Islet precursor cell (in vitro differentiated cells): ENCODE measurements around the gene TMEM97.

Experiments used
- DNase-seq: peaks from one replicate; pipeline ENCODE4 v3.0.0-alpha.2; 2018

TMEM97 gene

GRCh38 chr17:28367641-28368305 is 48.8 kb downstream of the TMEM97 start:
- peak; percentile 50 for DNase-seq

- DNase-seq, result peak; percentile 54
Measured at GRCh38 chr17:28368306-28368831, 49.4 kb downstream of the TMEM97 start.

- DNase-seq, result peak; percentile 52
Measured at GRCh38 chr17:28368915-28369683, 50.1 kb downstream of the TMEM97 start.

- no peak for DNase-seq
Measured at GRCh38 chr17:28369684-28370034, 50.7 kb downstream of the TMEM97 start.

- peak; percentile 98 for DNase-seq
Measured at GRCh38 chr17:28370035-28370743, 51.2 kb downstream of the TMEM97 start, which contains the start of gene VTN. TSS of gene VTN (minus strand) at chr17:28370307. CDS start at chr17:28370203, 104 bp downstream.

GRCh38 chr17:28370744-28371103 is 51.7 kb downstream of the TMEM97 start:
- DNase-seq, result no peak

- peak; percentile 99 for DNase-seq
Measured at GRCh38 chr17:28371245-28372202, 52.5 kb downstream of the TMEM97 start, which contains the start of gene SARM1. TSS of gene SARM1 (plus strand) at chr17:28371694. CDS start at chr17:28372033, 339 bp downstream.

GRCh38 chr17:28372203-28372944 is 53.4 kb downstream of the TMEM97 start:
- DNase-seq, result peak; percentile 74

GRCh38 chr17:28372945-28373274 is 53.9 kb downstream of the TMEM97 start:
- DNase-seq, result peak; percentile 50
